ENCODE measurements around the gene TUBGCP2. TPM values are rescaled to one million over a fixed set of nuclear protein-coding genes. Genes with fewer than 3 reads are reported as not detected.

Gene TUBGCP2
- total and polyA plus RNA-seq, 9 of the 15 experiments (the other 6 are each of a cell fraction or from before 2014, with no cell fraction given), result 4.3 to 56.6 (median 28.4) TPM

GRCh38 chr10:133289761-133290160 is 18.9 kb downstream of the TUBGCP2 start (continued):
- TF ChIP-seq ZNF507 (tag; conservative IDR thresholded peaks at IDR 0.05), result no peak

GRCh38 chr10:133287832-133288500 is 20.7 kb downstream of the TUBGCP2 start:
- POLR2A ChIA-PET, result interaction anchor here (0.9 kb wide), 1 partner anchor 8 kb away, joined by 4 read pairs; no protein-coding TSS in a partner anchor
- no peaks in the 10 kb centered on the region for H3K27me3 ChIP-seq (ENCODE audit: control insufficient read depth in 2 of 2, insufficient read depth in 2 of 2, low read length in 2 of 2)
- in situ Hi-C loops (cut with MboI) (no loop called here), intact Hi-C loops (cut with micrococcal nuclease) (no loop called here)
- no peak overlapping the region for H3K4me3 ChIP-seq
- H4K20me1 ChIP-seq (replicated peaks; ENCODE audit: control insufficient read depth, insufficient read depth, low read length), result no peaks in the 10 kb centered on the region
- DNase-seq (ENCODE audit: extremely low read depth in 1 of 4, low spot score in 3 of 4), result no peak
- no peaks in the 10 kb centered on the region for H3K4me1 ChIP-seq (replicated peaks in 1 of 2; ENCODE audit: control insufficient read depth in 2 of 2, insufficient read depth in 2 of 2, low read length in 2 of 2)
- CTCF ChIA-PET (ENCODE audit: low intra/inter-chr PET ratio), result no interaction called here
- BruUV-seq (replicated peaks), result no TSS peak
- H2AFZ ChIP-seq (ENCODE audit: low read depth, low read length), result no peak overlapping the region
- WGBS (ENCODE audit: insufficient coverage, low coverage, missing lambda C conversion rate), result 93% methylated on average over 16 of the region's 46 CpGs
- H3K27ac ChIP-seq (ENCODE audit: extremely low read depth, low read depth, low read length), result no peak overlapping the region
- no peak overlapping the region for H3K9ac ChIP-seq (ENCODE audit: insufficient read depth in 1 of 2, low read depth in 2 of 2, low read length in 2 of 2)
- no peak for FAIRE-seq
- H3K9me1 ChIP-seq (ENCODE audit: control insufficient read depth, insufficient read depth, low read length), result no peaks in the 10 kb centered on the region
- TF ChIP-seq SOX6 (IDR thresholded peaks at IDR 0.05) (no peak), POLR2G (IDR thresholded peaks at IDR 0.05; ENCODE audit: low read depth, low read length) (peak; percentile 28; the same call in 1 of the 2 replicates)
- no peak for ATAC-seq
- peaks cover 69% of the 10 kb centered on the region for H3K36me3 ChIP-seq (ENCODE audit: control insufficient read depth, insufficient read depth, low read length)
- H3K4me2 ChIP-seq (ENCODE audit: insufficient read depth, low read length), result no peak overlapping the region
- no peaks in the 10 kb centered on the region for H3K9me3 ChIP-seq (replicated peaks; ENCODE audit: control insufficient read depth, insufficient read depth, low read depth, low read length)
- no peaks in the 10 kb centered on the region for H3K79me2 ChIP-seq (ENCODE audit: control insufficient read depth, insufficient read depth, low read length)

- H3K9ac ChIP-seq (ENCODE audit: insufficient read depth in 1 of 2, low read depth in 2 of 2, low read length in 2 of 2), result no peak overlapping the region
- intact Hi-C loops (cut with micrococcal nuclease), result no loop called here
- no peaks in the 10 kb centered on the region for H3K27me3 ChIP-seq (ENCODE audit: control insufficient read depth in 2 of 2, insufficient read depth in 2 of 2, low read length in 2 of 2)
- H4K20me1 ChIP-seq (replicated peaks; ENCODE audit: control insufficient read depth, insufficient read depth, low read length), result no peaks in the 10 kb centered on the region
- in situ Hi-C loops (cut with MboI), result no loop called here
- H3K9me1 ChIP-seq (ENCODE audit: control insufficient read depth, insufficient read depth, low read length), result no peaks in the 10 kb centered on the region
- no peak overlapping the region for H3K27ac ChIP-seq (ENCODE audit: extremely low read depth, low read depth, low read length)
- ATAC-seq (no peak), FAIRE-seq (no peak), DNase-seq (ENCODE audit: extremely low read depth in 1 of 4, low spot score in 3 of 4) (no peak)
- H2AFZ ChIP-seq (ENCODE audit: low read depth, low read length), result no peak overlapping the region
- H3K36me3 ChIP-seq (ENCODE audit: control insufficient read depth, insufficient read depth, low read length), result peaks cover 70% of the 10 kb centered on the region
- H3K4me2 ChIP-seq (ENCODE audit: insufficient read depth, low read length), result no peak overlapping the region
- H3K4me3 ChIP-seq, result no peak overlapping the region
- POLR2A ChIA-PET, result no interaction called here
- H3K79me2 ChIP-seq (ENCODE audit: control insufficient read depth, insufficient read depth, low read length), result no peaks in the 10 kb centered on the region
- WGBS (ENCODE audit: insufficient coverage, low coverage, missing lambda C conversion rate), result 79% methylated on average over 12 of the region's 18 CpGs
- CTCF ChIA-PET (ENCODE audit: low intra/inter-chr PET ratio), result no interaction called here
- H3K9me3 ChIP-seq (replicated peaks; ENCODE audit: control insufficient read depth, insufficient read depth, low read depth, low read length), result no peaks in the 10 kb centered on the region
- H3K4me1 ChIP-seq (replicated peaks in 1 of 2; ENCODE audit: control insufficient read depth in 2 of 2, insufficient read depth in 2 of 2, low read length in 2 of 2), result no peaks in the 10 kb centered on the region
- no TSS peak for BruUV-seq (replicated peaks)
- TF ChIP-seq ZZZ3 (IDR thresholded peaks at IDR 0.05) (no peak), FOXP1 (CRISPR knock-in tag; IDR thresholded peaks at IDR 0.05) (no peak), ZNF133 (CRISPR knock-in tag; IDR thresholded peaks at IDR 0.05) (no peak), SMAD2 (IDR thresholded peaks at IDR 0.05; ENCODE audit: low read depth, low read length) (no peak), MYBL2 (IDR thresholded peaks at IDR 0.05; ENCODE audit: low read depth) (no peak), MYBL2 (CRISPR knock-in tag; IDR thresholded peaks at IDR 0.05; ENCODE audit: borderline replicate concordance) (no peak), USF2 (CRISPR knock-in tag; IDR thresholded peaks at IDR 0.05) (no peak), CHCHD3 (CRISPR knock-in tag; IDR thresholded peaks at IDR 0.05) (no peak), JUN (IDR thresholded peaks at IDR 0.05; ENCODE audit: borderline replicate concordance, low read depth, low read length) (no peak), JUN (CRISPR knock-in tag; IDR thresholded peaks at IDR 0.05; ENCODE audit: borderline replicate concordance) (no peak), STAT5A (IDR thresholded peaks at IDR 0.05; ENCODE audit: borderline replicate concordance, low read length) (no peak), U2AF2 (optimal IDR thresholded peaks at IDR 0.05; ENCODE audit: low read depth, low read length) (no peak), ZNF324 (CRISPR knock-in tag; IDR thresholded peaks at IDR 0.05) (no peak), KDM1A (IDR thresholded peaks at IDR 0.05) (no peak)
These were observed 22.3 kb downstream of the TUBGCP2 start for GRCh38 chr10:133286366-133286765.
